Endothelial cell of umbilical vein (primary cell): ENCODE results near the gene CCDC187.

Experiments
- EZH2 ChIP-seq: IDR thresholded peaks from 2 replicates; pipeline ENCODE4 v1.6.1; 2012; ENCODE audit warnings: borderline replicate concordance, low read depth, mild to moderate bottlenecking, moderate library complexity, low read length, inconsistent platforms; ENCODE audit not compliant: severe bottlenecking
- FOS ChIP-seq: IDR thresholded peaks from 2 replicates; pipeline ENCODE4 v1.6.1; 2011; ENCODE audit warnings: mild to moderate bottlenecking, low read length, moderate library complexity, borderline replicate concordance; ENCODE audit not compliant: insufficient read depth
- GATA2 ChIP-seq: IDR thresholded peaks from 2 replicates; pipeline ENCODE4 v1.7.0; 2011; ENCODE audit warnings: low read depth, mild to moderate bottlenecking, moderate library complexity, mixed read lengths, low read length; ENCODE audit not compliant: insufficient read length, insufficient read depth
- JUN ChIP-seq: IDR thresholded peaks from 2 replicates; pipeline ENCODE4 v1.6.1; 2011; ENCODE audit warnings: borderline replicate concordance, low read depth; ENCODE audit not compliant: insufficient read length, insufficient read depth
- MYC ChIP-seq: IDR thresholded peaks from one replicate; pipeline ENCODE4 v1.6.1; 2011; ENCODE audit warnings: mild to moderate bottlenecking, low read depth, low read length
- POLR2A ChIP-seq: IDR thresholded peaks from 2 replicates; pipeline ENCODE4 v1.6.1; 2012; ENCODE audit warnings: low read depth, mild to moderate bottlenecking, control low read depth, low read length
- POLR2AphosphoS5 ChIP-seq: IDR thresholded peaks from 2 replicates; pipeline ENCODE4 v1.6.1; 2012; ENCODE audit warnings: low read depth, mild to moderate bottlenecking, control low read depth, low read length, moderate library complexity; ENCODE audit not compliant: insufficient read depth
- TF ChIP-seq, protein P1 (sequence below), 2 donors: IDR thresholded peaks; 1 replicate in 1 of 2; 2 replicates in 1 of 2; pipeline ENCODE4 v1.5.1; 2011; ENCODE audit warnings: low read length in 2 of 2, mild to moderate bottlenecking in 2 of 2, moderate library complexity in 2 of 2, control low read depth in 1 of 2, inconsistent platforms in 1 of 2, low read depth in 1 of 2; ENCODE audit not compliant: insufficient read depth in 1 of 2; ENCODE audit errors: extremely low read depth in 1 of 2
- TF ChIP-seq, protein P2 (sequence below): IDR thresholded peaks from 2 replicates; pipeline ENCODE4 v1.6.1; 2011; ENCODE audit not compliant: insufficient read depth, insufficient read length

DNA sequence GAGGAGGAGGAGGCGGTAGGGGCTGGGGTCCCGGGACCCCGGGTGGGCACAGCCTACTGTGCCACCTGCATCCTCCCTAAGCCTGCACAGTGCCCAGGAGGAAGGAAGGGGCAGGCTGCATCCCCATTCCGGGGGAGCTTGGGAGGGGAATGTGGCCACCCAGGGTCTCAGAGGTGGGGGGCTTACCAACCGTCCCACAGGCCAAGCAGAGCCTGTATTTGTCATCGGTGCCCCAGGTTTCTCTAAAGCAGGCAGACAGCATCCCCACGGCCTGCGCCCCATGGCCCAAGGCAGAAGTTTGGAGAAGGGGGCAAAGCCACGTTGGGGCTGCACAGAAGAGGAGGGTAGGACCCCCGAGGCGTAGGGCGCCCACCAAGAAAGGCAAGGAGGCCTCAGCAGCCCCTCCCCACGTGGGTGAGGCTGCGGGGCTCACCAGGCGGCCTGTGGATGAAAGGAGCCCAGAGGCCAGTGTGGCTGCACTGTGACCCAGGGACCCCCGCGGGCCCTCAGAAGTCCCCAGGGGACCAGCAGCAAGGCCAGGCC lies 22.9 kb upstream of the CCDC187 start:
- TF ChIP-seq, protein P1, sequence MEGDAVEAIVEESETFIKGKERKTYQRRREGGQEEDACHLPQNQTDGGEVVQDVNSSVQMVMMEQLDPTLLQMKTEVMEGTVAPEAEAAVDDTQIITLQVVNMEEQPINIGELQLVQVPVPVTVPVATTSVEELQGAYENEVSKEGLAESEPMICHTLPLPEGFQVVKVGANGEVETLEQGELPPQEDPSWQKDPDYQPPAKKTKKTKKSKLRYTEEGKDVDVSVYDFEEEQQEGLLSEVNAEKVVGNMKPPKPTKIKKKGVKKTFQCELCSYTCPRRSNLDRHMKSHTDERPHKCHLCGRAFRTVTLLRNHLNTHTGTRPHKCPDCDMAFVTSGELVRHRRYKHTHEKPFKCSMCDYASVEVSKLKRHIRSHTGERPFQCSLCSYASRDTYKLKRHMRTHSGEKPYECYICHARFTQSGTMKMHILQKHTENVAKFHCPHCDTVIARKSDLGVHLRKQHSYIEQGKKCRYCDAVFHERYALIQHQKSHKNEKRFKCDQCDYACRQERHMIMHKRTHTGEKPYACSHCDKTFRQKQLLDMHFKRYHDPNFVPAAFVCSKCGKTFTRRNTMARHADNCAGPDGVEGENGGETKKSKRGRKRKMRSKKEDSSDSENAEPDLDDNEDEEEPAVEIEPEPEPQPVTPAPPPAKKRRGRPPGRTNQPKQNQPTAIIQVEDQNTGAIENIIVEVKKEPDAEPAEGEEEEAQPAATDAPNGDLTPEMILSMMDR (IDR thresholded peaks at IDR 0.05; ENCODE audit: extremely low read depth in 1 of 2, insufficient read depth in 1 of 2, low read depth in 1 of 2, low read length in 2 of 2), result no peak
- TF ChIP-seq FOS (no peak), MYC (no peak), POLR2AphosphoS5 (no peak), POLR2A (no peak), EZH2 (no peak), JUN (no peak), GATA2 (no peak)
- TF ChIP-seq, protein P2, sequence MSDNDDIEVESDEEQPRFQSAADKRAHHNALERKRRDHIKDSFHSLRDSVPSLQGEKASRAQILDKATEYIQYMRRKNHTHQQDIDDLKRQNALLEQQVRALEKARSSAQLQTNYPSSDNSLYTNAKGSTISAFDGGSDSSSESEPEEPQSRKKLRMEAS, result no peak
